Measurements from ENCODE around the gene MFRP. TPM values are rescaled to one million over a fixed set of nuclear protein-coding genes. Genes with fewer than 3 reads are reported as not detected.

Gene MFRP
- total and polyA plus RNA-seq, 10 of the 15 experiments (the other 5 are each of a cell fraction or from before 2014, with no cell fraction given): not detected

- TF ChIP-seq, protein P1, sequence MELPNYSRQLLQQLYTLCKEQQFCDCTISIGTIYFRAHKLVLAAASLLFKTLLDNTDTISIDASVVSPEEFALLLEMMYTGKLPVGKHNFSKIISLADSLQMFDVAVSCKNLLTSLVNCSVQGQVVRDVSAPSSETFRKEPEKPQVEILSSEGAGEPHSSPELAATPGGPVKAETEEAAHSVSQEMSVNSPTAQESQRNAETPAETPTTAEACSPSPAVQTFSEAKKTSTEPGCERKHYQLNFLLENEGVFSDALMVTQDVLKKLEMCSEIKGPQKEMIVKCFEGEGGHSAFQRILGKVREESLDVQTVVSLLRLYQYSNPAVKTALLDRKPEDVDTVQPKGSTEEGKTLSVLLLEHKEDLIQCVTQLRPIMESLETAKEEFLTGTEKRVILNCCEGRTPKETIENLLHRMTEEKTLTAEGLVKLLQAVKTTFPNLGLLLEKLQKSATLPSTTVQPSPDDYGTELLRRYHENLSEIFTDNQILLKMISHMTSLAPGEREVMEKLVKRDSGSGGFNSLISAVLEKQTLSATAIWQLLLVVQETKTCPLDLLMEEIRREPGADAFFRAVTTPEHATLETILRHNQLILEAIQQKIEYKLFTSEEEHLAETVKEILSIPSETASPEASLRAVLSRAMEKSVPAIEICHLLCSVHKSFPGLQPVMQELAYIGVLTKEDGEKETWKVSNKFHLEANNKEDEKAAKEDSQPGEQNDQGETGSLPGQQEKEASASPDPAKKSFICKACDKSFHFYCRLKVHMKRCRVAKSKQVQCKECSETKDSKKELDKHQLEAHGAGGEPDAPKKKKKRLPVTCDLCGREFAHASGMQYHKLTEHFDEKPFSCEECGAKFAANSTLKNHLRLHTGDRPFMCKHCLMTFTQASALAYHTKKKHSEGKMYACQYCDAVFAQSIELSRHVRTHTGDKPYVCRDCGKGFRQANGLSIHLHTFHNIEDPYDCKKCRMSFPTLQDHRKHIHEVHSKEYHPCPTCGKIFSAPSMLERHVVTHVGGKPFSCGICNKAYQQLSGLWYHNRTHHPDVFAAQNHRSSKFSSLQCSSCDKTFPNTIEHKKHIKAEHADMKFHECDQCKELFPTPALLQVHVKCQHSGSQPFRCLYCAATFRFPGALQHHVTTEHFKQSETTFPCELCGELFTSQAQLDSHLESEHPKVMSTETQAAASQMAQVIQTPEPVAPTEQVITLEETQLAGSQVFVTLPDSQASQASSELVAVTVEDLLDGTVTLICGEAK (IDR thresholded peaks at IDR 0.05; ENCODE audit: borderline replicate concordance): no peak
- TF ChIP-seq MEF2B (IDR thresholded peaks at IDR 0.05; ENCODE audit: partially characterized antibody, poor library complexity, severe bottlenecking) (no peak), JUND (IDR thresholded peaks at IDR 0.05; ENCODE audit: low read depth, low read length) (no peak), E4F1 (IDR thresholded peaks at IDR 0.05; ENCODE audit: borderline replicate concordance, partially characterized antibody) (no peak), SUPT20H (IDR thresholded peaks at IDR 0.05; ENCODE audit: borderline replicate concordance, control insufficient read depth, low read depth, low read length) (no peak), E2F8 (IDR thresholded peaks at IDR 0.05; ENCODE audit: low read depth, partially characterized antibody) (no peak)
Observed at GRCh38 chr11:119356349-119357031, 10.0 kb upstream of the MFRP start (continued).
